H1 (cell line): ENCODE data around the gene PLTP. TPM values are rescaled to one million over a fixed set of nuclear protein-coding genes. Genes with fewer than 3 reads are reported as not detected.

ENCODE experiments used
- CTCF ChIA-PET: fragments of 300-600 bp; sonication (Branson Sonifier 250); formaldehyde crosslinking; loops from one replicate; lab custom pipeline; 2021; ENCODE audit not compliant: partially characterized antibody; lab: Charles Lee
- POLR2A ChIA-PET: fragments of 300-600 bp; sonication (Branson Sonifier 250); formaldehyde crosslinking; loops from one replicate; lab custom pipeline; 2021; ENCODE audit warnings: inconsistent platforms; ENCODE audit not compliant: partially characterized antibody; lab: Charles Lee
- DNase-seq, 2 experiments: peaks; one replicate each; pipeline versions ENCODE4 v3.0.0 to v3.0.0-alpha.2; 2010 to 2022; ENCODE audit warnings: low spot score in 2 of 2, low read depth in 1 of 2, mixed read lengths in 1 of 2
- FAIRE-seq: peaks from 2 replicates; lab custom pipeline; 2011; peaks lifted over from hg19 to GRCh38; lab: Jason Lieb, UNC
- H2AFZ ChIP-seq: 2 replicates; pipeline ENCODE4 v1.8.1; 2012; ENCODE audit warnings: low read length, inconsistent platforms
- H2AK5ac ChIP-seq: 2 replicates; pipeline ENCODE4 v1.6.1; 2013; ENCODE audit warnings: low read depth, low read length
- H2BK120ac ChIP-seq: replicated peaks from 2 replicates; pipeline ENCODE3; 2013; ENCODE audit warnings: low read depth, low read length, inconsistent platforms
- H2BK12ac ChIP-seq: 2 replicates; pipeline ENCODE4 v1.6.1; 2013; ENCODE audit warnings: low read depth, low read length
- H2BK15ac ChIP-seq: 2 replicates; pipeline ENCODE4 v1.6.1; 2013; ENCODE audit warnings: low read length
- H2BK20ac ChIP-seq: 2 replicates; pipeline ENCODE4 v1.6.1; 2013; ENCODE audit warnings: low read length
- H2BK5ac ChIP-seq: 2 replicates; pipeline ENCODE4 v1.6.1; 2013; ENCODE audit warnings: low read depth, low read length
- H3K14ac ChIP-seq: 2 replicates; pipeline ENCODE4 v1.6.1; 2013; ENCODE audit warnings: inconsistent platforms; ENCODE audit not compliant: insufficient read length
- H3K18ac ChIP-seq: 2 replicates; pipeline ENCODE4 v1.6.1; 2013; ENCODE audit warnings: low read length; ENCODE audit errors: extremely low read depth
- H3K23ac ChIP-seq: 2 replicates; pipeline ENCODE4 v1.6.1; 2013; ENCODE audit warnings: inconsistent platforms; ENCODE audit not compliant: insufficient read length
- H3K23me2 ChIP-seq: 2 replicates; pipeline ENCODE4 v1.6.1; 2013; ENCODE audit warnings: low read depth, low read length
- H3K27ac ChIP-seq: 2 replicates; pipeline ENCODE4 v1.6.1; 2011; ENCODE audit warnings: low read depth, low read length, inconsistent platforms
- H3K27me3 ChIP-seq, 4 experiments: replicated peaks in 1 of 4; 1 replicate in 1 of 4; 2 replicates in 3 of 4; pipeline versions ENCODE4 v1.6.1 to v1.8.1; 2011 to 2013; ENCODE audit warnings: low read length in 3 of 4, mild to moderate bottlenecking in 3 of 4, inconsistent platforms in 2 of 4, mixed read lengths in 2 of 4, moderate library complexity in 1 of 4; ENCODE audit not compliant: control insufficient read depth in 3 of 4, insufficient read depth in 3 of 4; ENCODE audit errors: extremely low read depth in 1 of 4
- H3K36me3 ChIP-seq, 4 experiments: 2 replicates each; pipeline versions ENCODE4 v1.6.1 to v1.8.1; 2011 to 2013; ENCODE audit warnings: mild to moderate bottlenecking in 4 of 4, low read length in 3 of 4, moderate library complexity in 2 of 4, control low read depth in 1 of 4, inconsistent platforms in 1 of 4; ENCODE audit not compliant: insufficient read depth in 4 of 4, control insufficient read depth in 2 of 4
- H3K4ac ChIP-seq: replicated peaks from 2 replicates; pipeline ENCODE3; 2013; ENCODE audit warnings: low read length, low read depth, mixed read lengths, inconsistent platforms; ENCODE audit not compliant: insufficient read length
- H3K4me1 ChIP-seq, 4 experiments: replicated peaks in 1 of 4; 1 replicate in 1 of 4; 2 replicates in 3 of 4; pipeline versions ENCODE4 v1.6.1 to v1.8.1; 2011 to 2013; ENCODE audit warnings: low read length in 3 of 4, inconsistent platforms in 2 of 4, mixed read lengths in 1 of 4; ENCODE audit not compliant: insufficient read depth in 4 of 4, control insufficient read depth in 3 of 4
- H3K4me2 ChIP-seq, 2 experiments: 2 replicates each; pipeline versions ENCODE4 v1.6.1 to v1.8.1; 2011 to 2013; ENCODE audit warnings: low read depth in 2 of 2, low read length in 2 of 2, control low read depth in 1 of 2, inconsistent platforms in 1 of 2, mild to moderate bottlenecking in 1 of 2; ENCODE audit not compliant: insufficient read depth in 1 of 2
- H3K4me3 ChIP-seq, 4 experiments: fragments of 200-600, 300-600 bp in 1 of 4; sonication (generic), shearing (Covaris generic), sonication (Bioruptor Twin) in 1 of 4; 2 replicates each; pipeline versions ENCODE4 v1.5.1 to v1.8.1; 2011 to 2016; ENCODE audit warnings: low read length in 4 of 4, low read depth in 3 of 4, control low read depth in 2 of 4, inconsistent platforms in 2 of 4, mild to moderate bottlenecking in 2 of 4, mixed read lengths in 1 of 4, moderate library complexity in 1 of 4; ENCODE audit not compliant: insufficient read depth in 2 of 4; ENCODE audit errors: extremely low read depth in 1 of 4
- H3K56ac ChIP-seq: replicated peaks from 2 replicates; pipeline ENCODE3; 2013; ENCODE audit warnings: low read depth, mild to moderate bottlenecking, mixed read lengths, low read length, inconsistent platforms; ENCODE audit not compliant: insufficient read length
- H3K79me1 ChIP-seq: 2 replicates; pipeline ENCODE4 v1.6.1; 2013; ENCODE audit warnings: low read depth, low read length, control low read depth
- H3K79me2 ChIP-seq, 2 experiments: 2 replicates each; pipeline versions ENCODE4 v1.6.1 to v1.8.1; 2012 to 2013; ENCODE audit warnings: low read length in 2 of 2, mild to moderate bottlenecking in 2 of 2, inconsistent platforms in 1 of 2; ENCODE audit not compliant: insufficient read depth in 2 of 2, control insufficient read depth in 1 of 2
- H3K9ac ChIP-seq, 4 experiments: replicated peaks in 1 of 4; 1 replicate in 1 of 4; 2 replicates in 3 of 4; pipeline versions ENCODE4 v1.6.1 to v1.8.1; 2011 to 2013; ENCODE audit warnings: low read depth in 3 of 4, low read length in 3 of 4, control low read depth in 2 of 4, mild to moderate bottlenecking in 2 of 4, moderate library complexity in 2 of 4, inconsistent platforms in 1 of 4; ENCODE audit errors: extremely low read depth in 1 of 4
- H3K9me3 ChIP-seq, 2 experiments: 2 replicates each; pipeline versions ENCODE4 v1.6.1 to v1.8.1; 2012 to 2013; ENCODE audit warnings: mild to moderate bottlenecking in 2 of 2, moderate library complexity in 2 of 2, control low read depth in 1 of 2, inconsistent platforms in 1 of 2, low read depth in 1 of 2, low read length in 1 of 2, mixed read lengths in 1 of 2; ENCODE audit not compliant: insufficient read depth in 2 of 2
- H4K20me1 ChIP-seq, 2 experiments: replicated peaks in 1 of 2; 2 replicates each; pipeline versions ENCODE3 to v1.8.1; 2011 to 2013; ENCODE audit warnings: inconsistent platforms in 2 of 2, low read length in 2 of 2, mild to moderate bottlenecking in 1 of 2; ENCODE audit not compliant: insufficient read depth in 2 of 2, control insufficient read depth in 1 of 2
- H4K5ac ChIP-seq: 2 replicates; pipeline ENCODE4 v1.6.1; 2013; ENCODE audit warnings: low read length, low read depth, mixed read lengths, inconsistent platforms; ENCODE audit not compliant: insufficient read length
- H4K8ac ChIP-seq: 2 replicates; pipeline ENCODE4 v1.8.0; 2013; ENCODE audit warnings: mild to moderate bottlenecking, moderate library complexity, low read length, inconsistent platforms; ENCODE audit not compliant: insufficient read depth; ENCODE audit errors: extremely low read depth
- H4K91ac ChIP-seq: replicated peaks from 2 replicates; pipeline ENCODE3; 2013; ENCODE audit warnings: low read length, mixed read lengths, inconsistent platforms; ENCODE audit not compliant: insufficient read length
- CBX5 ChIP-seq: fragments of 300-800, 300-1000 bp; sonication (generic); IDR thresholded peaks from 2 replicates; pipeline ENCODE4 v1.7.1; 2016; ENCODE audit warnings: antibody characterized with exemption, low read length, low read depth
- HDAC6 ChIP-seq: IDR thresholded peaks from one replicate; pipeline ENCODE4 v1.7.1; 2012; ENCODE audit warnings: low read depth, mild to moderate bottlenecking, inconsistent platforms, low read length, moderate library complexity
- NANOG ChIP-seq: IDR thresholded peaks from 2 replicates; pipeline ENCODE4 v1.6.1; 2011; ENCODE audit warnings: low read length, low read depth, mild to moderate bottlenecking, inconsistent platforms; ENCODE audit not compliant: insufficient read depth, poor library complexity, severe bottlenecking
- POLR2AphosphoS5 ChIP-seq: IDR thresholded peaks from 2 replicates; pipeline ENCODE4 v1.6.1; 2011; ENCODE audit warnings: low read depth, low read length
- SAP30 ChIP-seq: fragments of 300-600 bp; sonication (generic); IDR thresholded peaks from 2 replicates; pipeline ENCODE4 v1.7.1; 2012; ENCODE audit warnings: low read length, moderate library complexity, mild to moderate bottlenecking, inconsistent platforms; ENCODE audit not compliant: insufficient read depth, insufficient replicate concordance
- TCF12 ChIP-seq: IDR thresholded peaks from 2 replicates; pipeline ENCODE4 v1.6.1; 2011; ENCODE audit warnings: low read depth, mild to moderate bottlenecking, low read length
- TEAD4 ChIP-seq: IDR thresholded peaks from 2 replicates; pipeline ENCODE4 v1.6.1; 2012; ENCODE audit warnings: low read depth, low read length, inconsistent platforms, mixed read lengths
- WGBS, 2 experiments: shearing (Covaris generic) in 1 of 2; methylation state at CpG; one replicate each; pipeline versions ENCODE4 v1.1.6 to v1.1.7; 2013 to 2015; ENCODE audit warnings: low lambda C conversion rate in 2 of 2, mixed read lengths in 2 of 2, inconsistent platforms in 1 of 2, low coverage in 1 of 2, missing lambda C conversion rate in 1 of 2; ENCODE audit not compliant: insufficient replicate concordance in 2 of 2, insufficient coverage in 1 of 2, insufficient read length in 1 of 2; ENCODE audit errors: extremely low coverage in 1 of 2, missing lambda C conversion rate in 1 of 2; 5-methylcytosine and 5-hydroxymethylcytosine counted together
- polyA plus RNA-seq, 7 experiments: library from polyadenylated mRNA; depleted of rRNA in 3 of 7; stranded (reverse) in 5 of 7; unstranded in 2 of 7; fragments of >200 nt in 5 of 7; fragments of 200-250 nt in 2 of 7; gene quantifications; 1 replicate in 5 of 7; 2 replicates in 1 of 7; 4 replicates in 1 of 7; pipeline versions ENCODE4 v1.2.1 to v1.2.3, GENCODE V29; 2011 to 2013; ENCODE audit warnings: missing spikeins in 2 of 7, mixed read lengths in 2 of 7
- total RNA-seq: library from RNA; stranded (reverse); fragmentation: NEBNext Ultra II Directional; extraction: Animal tissue kit (Norgen Biotek cat#: 25700); gene quantifications from 2 replicates; pipeline ENCODE4 v1.2.1, GENCODE V29; 2021
- TF ChIP-seq, protein P1 (sequence below): IDR thresholded peaks from 2 replicates; pipeline ENCODE4 v1.6.1; 2012; ENCODE audit warnings: inconsistent platforms

PLTP gene
- total and polyA plus RNA-seq, 2 of the 8 experiments (the other 6 are each of a cell fraction or from before 2014, with no cell fraction given) = 120 to 194 TPM

- ChIA-PET POLR2A (interaction anchor here (0.8 to 14.0 kb wide), 15 partner anchors 13 to 133 kb away, joined by 3 to 283 read pairs (median 5); partner anchors contain the start of genes CTSA, NEURL2, PCIF1 and PLTP), CTCF (interaction anchor here (0.7 to 8.7 kb wide), 7 partner anchors 10 to 63 kb away, joined by 3 to 82 read pairs (median 7); partner anchors contain the start of gene PCIF1)
- 92% methylated on average over 10 of the region's 10 CpGs; no CpG with 5 or more reads in 1 of the 2 experiments for WGBS, 2 experiments
- Histone ChIP-seq H3K4ac (no peak overlapping the region), H3K4me3 (no peak overlapping the region), H3K4me2 (no peak overlapping the region), H3K36me3 (peaks cover 28 to 65% (median 42%) of the 10 kb centered on the region in 4 experiments), H2AK5ac (no peak overlapping the region), H3K56ac (no peak overlapping the region), H4K5ac (no peak overlapping the region), H3K9me3 (no peaks in the 10 kb centered on the region), H4K8ac (peak overlapping the region; percentile 11; the same call in 1 of the 2 replicates), H3K79me1 (peaks cover 5% of the 10 kb centered on the region; the same call in 1 of the 2 replicates), H4K20me1 (peaks cover 0 to 13% of the 10 kb centered on the region in 2 experiments), H3K4me1 (peaks cover 0 to 3% (median 1%) of the 10 kb centered on the region in 4 experiments; a peak in 1 of 7 replicates), H4K91ac (no peak overlapping the region), H2BK5ac (no peak overlapping the region), H3K23me2 (no peaks in the 10 kb centered on the region), H3K27me3 (no peaks in the 10 kb centered on the region), H3K9ac (no peak overlapping the region), H3K14ac (no peak overlapping the region), H2AFZ (no peak overlapping the region), H2BK20ac (no peak overlapping the region), H3K23ac (no peak overlapping the region), H2BK12ac (no peak overlapping the region), H3K27ac (no peak overlapping the region), H2BK120ac (no peak overlapping the region), H2BK15ac (no peak overlapping the region), H3K18ac (no peak overlapping the region), H3K79me2 (no peaks in the 10 kb centered on the region)
- no peak for DNase-seq
- no peak for FAIRE-seq
- TF ChIP-seq HDAC6 = no peak
- peak; percentile 39 for TF ChIP-seq POLR2AphosphoS5
- TF ChIP-seq TCF12 = no peak
- TF ChIP-seq NANOG = no peak
- no peak for TF ChIP-seq TEAD4
- no peak for TF ChIP-seq CBX5
- TF ChIP-seq, protein P1, sequence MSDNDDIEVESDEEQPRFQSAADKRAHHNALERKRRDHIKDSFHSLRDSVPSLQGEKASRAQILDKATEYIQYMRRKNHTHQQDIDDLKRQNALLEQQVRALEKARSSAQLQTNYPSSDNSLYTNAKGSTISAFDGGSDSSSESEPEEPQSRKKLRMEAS = no peak
- no peak for TF ChIP-seq SAP30
Measured at GRCh38 chr20:45948742-45949541, 37.0 kb upstream of the PLTP start.
